DND-41 (cell line): ENCODE results near the gene RAPGEF1.

ENCODE experiments used
- EZH2 ChIP-seq: IDR thresholded peaks from 3 replicates; pipeline ENCODE4 v1.6.1; 2012; ENCODE audit warnings: borderline replicate concordance, low read depth, mild to moderate bottlenecking, moderate library complexity, low read length, inconsistent platforms; ENCODE audit not compliant: severe bottlenecking
- TF ChIP-seq, protein P1 (sequence below): IDR thresholded peaks from 2 replicates; pipeline ENCODE4 v1.5.1; 2012; ENCODE audit warnings: borderline replicate concordance, low read length, moderate library complexity, mild to moderate bottlenecking; ENCODE audit not compliant: poor library complexity, severe bottlenecking; ENCODE audit errors: extremely low read depth

DNA sequence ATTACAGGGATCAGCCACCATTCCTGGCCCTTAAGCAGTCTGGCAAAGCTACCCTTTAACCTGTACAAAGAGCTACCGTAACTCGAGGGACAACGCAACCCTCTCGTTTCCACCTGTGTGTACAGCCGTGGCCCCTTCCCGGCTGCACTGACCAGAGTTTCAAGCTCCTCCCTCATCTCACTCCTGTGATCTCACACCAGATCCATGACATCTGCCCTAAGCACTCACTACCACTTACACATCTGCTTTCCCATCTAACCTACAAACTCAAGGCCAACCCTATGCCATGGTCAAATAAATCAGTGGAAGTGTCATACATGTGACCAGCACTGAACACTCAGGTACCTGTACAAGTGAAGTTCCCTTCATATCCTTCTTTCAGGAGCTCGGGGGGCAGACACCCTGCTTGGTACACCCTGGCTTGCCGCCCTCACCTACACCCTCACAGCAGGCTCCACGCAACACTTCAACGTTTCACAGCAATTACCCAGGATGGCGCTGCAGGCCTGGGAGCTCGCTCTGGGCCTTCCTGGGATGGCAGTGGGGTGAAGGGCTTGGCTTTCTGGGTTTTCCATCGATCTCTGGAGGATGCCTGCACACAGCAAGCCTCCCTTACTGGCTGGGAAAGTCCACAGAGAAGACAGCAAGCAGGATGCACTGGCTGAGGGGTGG, 132.8 kb downstream of the RAPGEF1 start:
- TF ChIP-seq, protein P1, sequence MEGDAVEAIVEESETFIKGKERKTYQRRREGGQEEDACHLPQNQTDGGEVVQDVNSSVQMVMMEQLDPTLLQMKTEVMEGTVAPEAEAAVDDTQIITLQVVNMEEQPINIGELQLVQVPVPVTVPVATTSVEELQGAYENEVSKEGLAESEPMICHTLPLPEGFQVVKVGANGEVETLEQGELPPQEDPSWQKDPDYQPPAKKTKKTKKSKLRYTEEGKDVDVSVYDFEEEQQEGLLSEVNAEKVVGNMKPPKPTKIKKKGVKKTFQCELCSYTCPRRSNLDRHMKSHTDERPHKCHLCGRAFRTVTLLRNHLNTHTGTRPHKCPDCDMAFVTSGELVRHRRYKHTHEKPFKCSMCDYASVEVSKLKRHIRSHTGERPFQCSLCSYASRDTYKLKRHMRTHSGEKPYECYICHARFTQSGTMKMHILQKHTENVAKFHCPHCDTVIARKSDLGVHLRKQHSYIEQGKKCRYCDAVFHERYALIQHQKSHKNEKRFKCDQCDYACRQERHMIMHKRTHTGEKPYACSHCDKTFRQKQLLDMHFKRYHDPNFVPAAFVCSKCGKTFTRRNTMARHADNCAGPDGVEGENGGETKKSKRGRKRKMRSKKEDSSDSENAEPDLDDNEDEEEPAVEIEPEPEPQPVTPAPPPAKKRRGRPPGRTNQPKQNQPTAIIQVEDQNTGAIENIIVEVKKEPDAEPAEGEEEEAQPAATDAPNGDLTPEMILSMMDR, result no peak
- TF ChIP-seq EZH2, result no peak
